Mucosa of rectum (tissue), 2 donors: ENCODE data around the gene GPR137B.
"Not testable (repeated sequence)": the region's sequence is repeated elsewhere in the genome, so short reads cannot be mapped to it uniquely, and the experiment has no call there.

ENCODE experiments used
- H3K27ac ChIP-seq, 2 donors: one replicate each; pipeline ENCODE4 v1.7.0; 2013; ENCODE audit warnings: inconsistent platforms in 2 of 2, low read depth in 2 of 2, low read length in 2 of 2
- H3K27me3 ChIP-seq, 2 donors: one replicate each; pipeline ENCODE4 v1.7.0; 2013; ENCODE audit warnings: low read length in 2 of 2; ENCODE audit not compliant: control insufficient read depth in 2 of 2, insufficient read depth in 2 of 2
- H3K36me3 ChIP-seq, 2 donors: one replicate each; pipeline ENCODE4 v1.7.0; 2013; ENCODE audit warnings: low read length in 2 of 2; ENCODE audit not compliant: control insufficient read depth in 2 of 2, insufficient read depth in 2 of 2
- H3K4me1 ChIP-seq, 2 donors: one replicate each; pipeline ENCODE4 v1.7.0; 2013; ENCODE audit warnings: low read length in 2 of 2, mild to moderate bottlenecking in 1 of 2; ENCODE audit not compliant: control insufficient read depth in 2 of 2, insufficient read depth in 2 of 2
- H3K4me3 ChIP-seq, 2 donors: one replicate each; pipeline ENCODE4 v1.7.0; 2013; ENCODE audit warnings: low read length in 2 of 2
- H3K9ac ChIP-seq, 2 donors: one replicate each; pipeline ENCODE4 v1.7.0; 2013; ENCODE audit warnings: low read length in 2 of 2, low read depth in 1 of 2, mild to moderate bottlenecking in 1 of 2
- H3K9me3 ChIP-seq, 2 donors: one replicate each; pipeline ENCODE4 v1.7.0; 2013; ENCODE audit warnings: low read length in 2 of 2; ENCODE audit not compliant: control insufficient read depth in 2 of 2
- donor health status: healthy.
- donor health status: Normal muscosa, but diverticular disease.

Gene GPR137B

GRCh38 chr1:236142253-236143103 is at the start of gene GPR137B:
GPR137B (plus strand) TSS chr1:236142539; CDS start chr1:236142623, 84 bp downstream.
- Histone ChIP-seq H3K9ac (peak within 1 kb of the TSS; percentile 72 to 79), H3K4me3 (peak within 1 kb of the TSS; percentile 72 to 86), H3K36me3 (no peaks in the 10 kb centered on the region), H3K9me3 (no peaks in the 10 kb centered on the region), H3K27me3 (peaks cover 14 to 20% of the 10 kb centered on the region in 2 donors), H3K27ac (peak within 1 kb of the TSS; percentile 46 to 48), H3K4me1 (peaks cover 6 to 10% of the 10 kb centered on the region in 2 donors)

GRCh38 chr1:236092899-236093298 is 49.4 kb upstream of the GPR137B start:
- Histone ChIP-seq H3K27ac (no peak overlapping the region), H3K9ac (no peak overlapping the region), H3K9me3 (no peaks in the 10 kb centered on the region), H3K36me3 (no peaks in the 10 kb centered on the region), H3K27me3 (no peaks in the 10 kb centered on the region), H3K4me1 (no peaks in the 10 kb centered on the region), H3K4me3 (no peak overlapping the region)

- no peak overlapping the region for H3K4me3 ChIP-seq
- H3K27me3 ChIP-seq, result peaks cover 0 to 1% of the 10 kb centered on the region in 2 donors
- H3K9me3 ChIP-seq, result no peaks in the 10 kb centered on the region
- H3K4me1 ChIP-seq, result no peaks in the 10 kb centered on the region
- no peaks in the 10 kb centered on the region for H3K36me3 ChIP-seq
- H3K27ac ChIP-seq, result no peak overlapping the region
- H3K9ac ChIP-seq, result no peak overlapping the region
These were observed 46.4 kb upstream of the GPR137B start for GRCh38 chr1:236095705-236096520.

GRCh38 chr1:236096660-236097482 is 45.5 kb upstream of the GPR137B start:
- H3K36me3 ChIP-seq, H3K9me3 ChIP-seq, H3K4me3 ChIP-seq, H3K9ac ChIP-seq, H3K4me1 ChIP-seq, H3K27me3 ChIP-seq: not testable (repeated sequence)
- peak overlapping the region; percentile 0 to 9 for H3K27ac ChIP-seq

- Histone ChIP-seq H3K9ac (no peak overlapping the region), H3K27ac (no peak overlapping the region), H3K9me3 (no peaks in the 10 kb centered on the region), H3K4me3 (no peak overlapping the region), H3K4me1 (no peaks in the 10 kb centered on the region), H3K36me3 (no peaks in the 10 kb centered on the region), H3K27me3 (peaks cover 0 to 1% of the 10 kb centered on the region in 2 donors)
These were observed 44.1 kb upstream of the GPR137B start for GRCh38 chr1:236098267-236098666.

- Histone ChIP-seq H3K4me1 (no peaks in the 10 kb centered on the region), H3K27me3 (peaks cover 0 to 1% of the 10 kb centered on the region in 2 donors), H3K4me3 (no peak overlapping the region), H3K9ac (no peak overlapping the region), H3K36me3 (no peaks in the 10 kb centered on the region), H3K27ac (no peak overlapping the region), H3K9me3 (no peaks in the 10 kb centered on the region)
These were observed 42.9 kb upstream of the GPR137B start for GRCh38 chr1:236099355-236099974.

GRCh38 chr1:236100799-236101198 is 41.5 kb upstream of the GPR137B start:
- H3K36me3 ChIP-seq, result no peaks in the 10 kb centered on the region
- peaks cover 0 to 1% of the 10 kb centered on the region in 2 donors for H3K27me3 ChIP-seq
- no peak overlapping the region for H3K9ac ChIP-seq
- H3K4me1 ChIP-seq, result no peaks in the 10 kb centered on the region
- H3K4me3 ChIP-seq, result no peak overlapping the region
- H3K27ac ChIP-seq, result no peak overlapping the region
- no peaks in the 10 kb centered on the region for H3K9me3 ChIP-seq

- no peak overlapping the region for H3K4me3 ChIP-seq
- H3K4me1 ChIP-seq, result no peaks in the 10 kb centered on the region
- H3K27me3 ChIP-seq, result peaks cover 0 to 1% of the 10 kb centered on the region in 2 donors
- H3K9me3 ChIP-seq, result no peaks in the 10 kb centered on the region
- no peaks in the 10 kb centered on the region for H3K36me3 ChIP-seq
- no peak overlapping the region for H3K27ac ChIP-seq
- no peak overlapping the region for H3K9ac ChIP-seq
These were observed 40.8 kb upstream of the GPR137B start for GRCh38 chr1:236101233-236102200.

GRCh38 chr1:236102611-236103010 is 39.7 kb upstream of the GPR137B start:
- Histone ChIP-seq H3K36me3 (no peaks in the 10 kb centered on the region), H3K4me3 (no peak overlapping the region), H3K9me3 (no peaks in the 10 kb centered on the region), H3K9ac (no peak overlapping the region), H3K4me1 (no peaks in the 10 kb centered on the region), H3K27me3 (peaks cover 0 to 3% of the 10 kb centered on the region in 2 donors), H3K27ac (no peak overlapping the region)
